ENCODE measurements around the gene SF3A2. TPM values are rescaled to one million over a fixed set of nuclear protein-coding genes. Genes with fewer than 3 reads are reported as not detected.

SF3A2 gene
- total and polyA plus RNA-seq, 12 donors = 3.9 to 110 (median 28.2) TPM

GRCh38 chr19:2195914-2196313 is 40.7 kb upstream of the SF3A2 start:
- TF ChIP-seq POLR2A (IDR thresholded peaks at IDR 0.05) (no peak), CTCF (IDR thresholded peaks at IDR 0.05) (no peak)
- Histone ChIP-seq H3K4me3 (no peak overlapping the region), H3K36me3 (replicated peaks in 1 of 2) (peaks cover 0 to 55% of the 10 kb centered on the region in 2 donors), H3K27me3 (no peaks in the 10 kb centered on the region), H3K4me1 (replicated peaks in 1 of 2) (no peaks in the 10 kb centered on the region), H3K9me3 (replicated peaks in 1 of 3) (no peaks in the 10 kb centered on the region), H3K27ac (no peak overlapping the region)
- 89 to 100% (median 95%) methylated on average over 4 to 19 of the region's 19 CpGs for WGBS, 4 donors
- intact Hi-C loops (cut with DNase I) = no loop called here
- no peak for DNase-seq

GRCh38 chr19:2197270-2197669 is 39.4 kb upstream of the SF3A2 start:
- Histone ChIP-seq H3K9me3 (replicated peaks in 1 of 3) (no peaks in the 10 kb centered on the region), H3K27ac (no peak overlapping the region), H3K27me3 (no peaks in the 10 kb centered on the region), H3K36me3 (replicated peaks in 1 of 2) (peaks cover 0 to 41% of the 10 kb centered on the region in 2 donors), H3K4me1 (replicated peaks in 1 of 2) (no peaks in the 10 kb centered on the region), H3K4me3 (no peak overlapping the region)
- DNase-seq = no peak
- 91 to 94% (median 93%) methylated on average over 5 to 15 of the region's 15 CpGs for WGBS, 4 donors
- intact Hi-C loops (cut with DNase I) = no loop called here
- TF ChIP-seq POLR2A (IDR thresholded peaks at IDR 0.05) = no peak
- no peak for TF ChIP-seq CTCF (IDR thresholded peaks at IDR 0.05)

GRCh38 chr19:2198317-2198716 is 38.3 kb upstream of the SF3A2 start:
- DNase-seq = no peak
- Histone ChIP-seq H3K27ac (no peak overlapping the region), H3K4me1 (replicated peaks in 1 of 2) (no peaks in the 10 kb centered on the region), H3K9me3 (replicated peaks in 1 of 3) (no peaks in the 10 kb centered on the region), H3K27me3 (no peaks in the 10 kb centered on the region), H3K36me3 (replicated peaks in 1 of 2) (peaks cover 0 to 41% of the 10 kb centered on the region in 2 donors), H3K4me3 (no peak overlapping the region)
- intact Hi-C loops (cut with DNase I) = no loop called here
- WGBS, 4 donors = 84 to 100% (median 90%) methylated on average over 2 to 22 of the region's 22 CpGs
- TF ChIP-seq POLR2A (IDR thresholded peaks at IDR 0.05) = no peak
- TF ChIP-seq CTCF (IDR thresholded peaks at IDR 0.05) = no peak

GRCh38 chr19:2199215-2199614 is 37.4 kb upstream of the SF3A2 start:
- Histone ChIP-seq H3K36me3 (replicated peaks in 1 of 2) (peaks cover 0 to 36% of the 10 kb centered on the region in 2 donors), H3K9me3 (replicated peaks in 1 of 3) (no peaks in the 10 kb centered on the region), H3K4me1 (replicated peaks in 1 of 2) (no peaks in the 10 kb centered on the region), H3K4me3 (no peak overlapping the region), H3K27me3 (no peaks in the 10 kb centered on the region), H3K27ac (no peak overlapping the region)
- 80 to 94% (median 86%) methylated on average over 1 to 18 of the region's 18 CpGs for WGBS, 4 donors
- intact Hi-C loops (cut with DNase I) = no loop called here
- peak in 1 of 7 donors; percentile 58 for DNase-seq
- no peak for TF ChIP-seq POLR2A (IDR thresholded peaks at IDR 0.05)
- TF ChIP-seq CTCF (IDR thresholded peaks at IDR 0.05) = peak in 2 of 6 experiments; percentile 12 to 14
